Measurements from ENCODE around the gene ZNF543. TPM values are rescaled to one million over a fixed set of nuclear protein-coding genes. Genes with fewer than 3 reads are reported as not detected.
A peak's percentile ranks its signal among the peaks of the same experiment; 100 is the strongest.

ZNF543 gene
- total and polyA plus RNA-seq, 2 of the 13 experiments (the other 11 are each of a cell fraction or from before 2014, with no cell fraction given), result 2.1 to 8.9 TPM

DNA sequence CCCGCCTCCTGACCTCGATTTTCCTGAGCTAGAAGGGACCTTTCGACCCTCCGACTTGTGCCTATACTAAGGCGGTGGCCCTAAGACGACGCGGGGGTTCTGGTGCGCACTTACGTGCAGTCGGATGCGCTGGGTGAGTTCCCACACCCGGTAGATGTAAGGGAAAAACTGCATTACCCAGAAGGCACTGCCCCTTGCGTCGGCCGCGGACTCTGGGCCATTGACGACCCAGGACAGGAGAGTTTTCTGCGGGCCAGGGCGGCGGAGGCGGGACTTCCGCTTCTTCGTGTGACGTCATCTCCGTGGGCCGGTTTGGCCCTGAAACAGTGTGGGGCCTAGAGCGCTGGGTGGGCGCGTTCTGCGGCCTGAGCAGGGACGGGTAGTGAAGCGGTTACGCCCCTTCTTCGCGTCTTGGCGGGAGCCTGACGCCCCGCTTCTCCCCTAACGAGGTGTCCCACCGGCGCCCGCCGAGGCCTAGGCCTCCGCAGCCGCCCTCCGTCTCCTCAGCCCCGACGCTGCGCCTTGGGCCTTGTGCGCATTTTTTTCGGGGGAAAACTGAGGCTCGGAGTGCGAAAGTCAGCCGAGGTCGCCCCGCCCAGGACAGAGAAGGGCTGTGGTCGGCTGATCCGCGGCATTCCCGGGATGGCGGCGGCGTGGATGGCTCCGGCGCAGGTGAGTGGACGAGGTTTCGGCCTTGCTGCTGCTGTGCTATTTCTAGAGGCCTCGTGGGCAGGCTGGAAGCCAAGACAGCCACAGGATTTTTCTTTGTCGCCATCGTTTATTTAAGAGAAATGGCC lies 39.9 kb upstream of the ZNF543 start, which contains the start of gene ZNF460 (continued):
- TF ChIP-seq, protein P1, sequence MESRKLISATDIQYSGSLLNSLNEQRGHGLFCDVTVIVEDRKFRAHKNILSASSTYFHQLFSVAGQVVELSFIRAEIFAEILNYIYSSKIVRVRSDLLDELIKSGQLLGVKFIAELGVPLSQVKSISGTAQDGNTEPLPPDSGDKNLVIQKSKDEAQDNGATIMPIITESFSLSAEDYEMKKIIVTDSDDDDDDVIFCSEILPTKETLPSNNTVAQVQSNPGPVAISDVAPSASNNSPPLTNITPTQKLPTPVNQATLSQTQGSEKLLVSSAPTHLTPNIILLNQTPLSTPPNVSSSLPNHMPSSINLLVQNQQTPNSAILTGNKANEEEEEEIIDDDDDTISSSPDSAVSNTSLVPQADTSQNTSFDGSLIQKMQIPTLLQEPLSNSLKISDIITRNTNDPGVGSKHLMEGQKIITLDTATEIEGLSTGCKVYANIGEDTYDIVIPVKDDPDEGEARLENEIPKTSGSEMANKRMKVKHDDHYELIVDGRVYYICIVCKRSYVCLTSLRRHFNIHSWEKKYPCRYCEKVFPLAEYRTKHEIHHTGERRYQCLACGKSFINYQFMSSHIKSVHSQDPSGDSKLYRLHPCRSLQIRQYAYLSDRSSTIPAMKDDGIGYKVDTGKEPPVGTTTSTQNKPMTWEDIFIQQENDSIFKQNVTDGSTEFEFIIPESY (CRISPR knock-in tag; IDR thresholded peaks at IDR 0.05), result no peak
- 0 out of 2 replicates have a peak, but pooled peaks have one; percentile 16 for TF ChIP-seq ZNF224 (CRISPR knock-in tag; IDR thresholded peaks at IDR 0.05)
- no peak for TF ChIP-seq LCORL (IDR thresholded peaks at IDR 0.05)
- TF ChIP-seq LCORL (CRISPR knock-in tag; IDR thresholded peaks at IDR 0.05), result peak; percentile 55; the same call in 1 of the 2 replicates
- no peak for TF ChIP-seq NR1H2 (CRISPR knock-in tag; IDR thresholded peaks at IDR 0.05; ENCODE audit: borderline replicate concordance, low read depth)
- TF ChIP-seq, protein P2, sequence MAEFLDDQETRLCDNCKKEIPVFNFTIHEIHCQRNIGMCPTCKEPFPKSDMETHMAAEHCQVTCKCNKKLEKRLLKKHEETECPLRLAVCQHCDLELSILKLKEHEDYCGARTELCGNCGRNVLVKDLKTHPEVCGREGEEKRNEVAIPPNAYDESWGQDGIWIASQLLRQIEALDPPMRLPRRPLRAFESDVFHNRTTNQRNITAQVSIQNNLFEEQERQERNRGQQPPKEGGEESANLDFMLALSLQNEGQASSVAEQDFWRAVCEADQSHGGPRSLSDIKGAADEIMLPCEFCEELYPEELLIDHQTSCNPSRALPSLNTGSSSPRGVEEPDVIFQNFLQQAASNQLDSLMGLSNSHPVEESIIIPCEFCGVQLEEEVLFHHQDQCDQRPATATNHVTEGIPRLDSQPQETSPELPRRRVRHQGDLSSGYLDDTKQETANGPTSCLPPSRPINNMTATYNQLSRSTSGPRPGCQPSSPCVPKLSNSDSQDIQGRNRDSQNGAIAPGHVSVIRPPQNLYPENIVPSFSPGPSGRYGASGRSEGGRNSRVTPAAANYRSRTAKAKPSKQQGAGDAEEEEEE (CRISPR knock-in tag; IDR thresholded peaks at IDR 0.05; ENCODE audit: borderline replicate concordance), result no peak
- TF ChIP-seq, protein P3, sequence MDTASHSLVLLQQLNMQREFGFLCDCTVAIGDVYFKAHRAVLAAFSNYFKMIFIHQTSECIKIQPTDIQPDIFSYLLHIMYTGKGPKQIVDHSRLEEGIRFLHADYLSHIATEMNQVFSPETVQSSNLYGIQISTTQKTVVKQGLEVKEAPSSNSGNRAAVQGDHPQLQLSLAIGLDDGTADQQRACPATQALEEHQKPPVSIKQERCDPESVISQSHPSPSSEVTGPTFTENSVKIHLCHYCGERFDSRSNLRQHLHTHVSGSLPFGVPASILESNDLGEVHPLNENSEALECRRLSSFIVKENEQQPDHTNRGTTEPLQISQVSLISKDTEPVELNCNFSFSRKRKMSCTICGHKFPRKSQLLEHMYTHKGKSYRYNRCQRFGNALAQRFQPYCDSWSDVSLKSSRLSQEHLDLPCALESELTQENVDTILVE (CRISPR knock-in tag; IDR thresholded peaks at IDR 0.05), result no peak; the same call in 1 of the 2 replicates
- no peak for TF ChIP-seq RBM39 (IDR thresholded peaks at IDR 0.05; ENCODE audit: low read depth, low read length, poor library complexity, severe bottlenecking)
- TF ChIP-seq ZNF547 (CRISPR knock-in tag; IDR thresholded peaks at IDR 0.05), result peak; percentile 75; the same call in 1 of the 2 replicates
- TF ChIP-seq ZNF10 (CRISPR knock-in tag; IDR thresholded peaks at IDR 0.05; ENCODE audit: borderline replicate concordance, low read depth), result no peak
- TF ChIP-seq JARID2 (CRISPR knock-in tag; IDR thresholded peaks at IDR 0.05; ENCODE audit: insufficient replicate concordance), result no peak
- TF ChIP-seq E2F1 (CRISPR knock-in tag; IDR thresholded peaks at IDR 0.05), result peak; percentile 55; the same call in 1 of the 2 replicates
- TF ChIP-seq PAWR (CRISPR knock-in tag; IDR thresholded peaks at IDR 0.05; ENCODE audit: borderline replicate concordance), result no peak
- TF ChIP-seq DRAP1 (CRISPR knock-in tag; IDR thresholded peaks at IDR 0.05), result peak; percentile 35; the same call in 1 of the 2 replicates
- no peak; the same call in 1 of the 2 replicates for TF ChIP-seq CHD2 (IDR thresholded peaks at IDR 0.05; ENCODE audit: low read depth, low read length)
- no peak for TF ChIP-seq ZBTB37 (CRISPR knock-in tag; IDR thresholded peaks at IDR 0.05)
- no peak for TF ChIP-seq ZNF644 (CRISPR knock-in tag; IDR thresholded peaks at IDR 0.05; ENCODE audit: low read depth)
